Ovary (tissue), 9 donors: ENCODE data around the gene MCAM. TPM values are rescaled to one million over a fixed set of nuclear protein-coding genes. Genes with fewer than 3 reads are reported as not detected.

Experiments used
- DNase-seq, 5 donors: peaks; one replicate each; pipeline ENCODE4 v3.0.0-alpha.2; 2019 to 2020
- H3K27ac ChIP-seq, 2 donors: fragments of 200-600 bp; one replicate each; pipeline versions ENCODE4 v1.5.1 to v1.8.0; 2019 to 2022
- H3K27me3 ChIP-seq: fragments of 200-600 bp; one replicate; pipeline ENCODE4 v1.8.0; 2022
- H3K36me3 ChIP-seq: fragments of 200-600 bp; sonication (generic); one replicate; pipeline ENCODE4 v1.5.1; 2019
- H3K4me1 ChIP-seq: one replicate; pipeline ENCODE4 v1.8.1; 2013; ENCODE audit warnings: mild to moderate bottlenecking, moderate library complexity; ENCODE audit not compliant: insufficient read depth
- H3K4me3 ChIP-seq: fragments of 200-600 bp; sonication (generic); one replicate; pipeline ENCODE4 v1.5.1; 2017
- H3K9me3 ChIP-seq, 2 donors: fragments of 200-600 bp in 1 of 2; sonication (generic) in 1 of 2; one replicate each; pipeline versions ENCODE4 v1.5.1 to v1.8.1; 2013 to 2019; ENCODE audit warnings: mild to moderate bottlenecking in 1 of 2, moderate library complexity in 1 of 2
- EP300 ChIP-seq: sonication (generic); formaldehyde crosslinking; IDR thresholded peaks from one replicate; pipeline ENCODE4 v1.6.1; 2017; ENCODE audit warnings: antibody characterized with exemption
- POLR2A ChIP-seq: fragments of 450-650 bp; IDR thresholded peaks from one replicate; pipeline ENCODE4 v1.6.1; 2017; ENCODE audit warnings: antibody characterized with exemption, mild to moderate bottlenecking, moderate library complexity
- WGBS, 3 donors: extraction: QIAGEN DNeasy Blood & Tissue Kit in 1 of 3; methylation state at CpG; one replicate each; pipeline versions ENCODE4 v1.1.5 to v1.1.7; 2013 to 2017; 5-methylcytosine and 5-hydroxymethylcytosine counted together
- intact Hi-C, 4 donors: fragments of 100-400 bp; cut with DNase I; formaldehyde crosslinking; loops; one replicate each; pipeline versions ENCODE4 v1.11.0 to v1.15.1; 2022 to 2023
- polyA plus RNA-seq, 2 donors: library from polyadenylated mRNA; stranded (reverse); fragments of 200-250 nt in 1 of 2; fragments of 350-450 nt in 1 of 2; fragmentation: Illumina TruSeq in 1 of 2; extraction: RNeasy Lipid Tissue Mini Kit (QIAGEN cat#74804) in 1 of 2; gene quantifications; one replicate each; pipeline ENCODE4 v1.2.3, GENCODE V29; 2013 to 2014
- total RNA-seq, 7 donors: library from RNA; depleted of rRNA in 2 of 7; stranded (reverse); fragments of >200 nt in 2 of 7; fragmentation: NEBNext Ultra II Directional in 3 of 7; extraction: Animal tissue kit (Norgen Biotek cat#: 25700) in 3 of 7; gene quantifications; one replicate each; pipeline versions ENCODE4 v1.1.0 to v1.2.4, GENCODE V29; 2016 to 2023
- TF ChIP-seq, protein P1 (sequence below), 3 donors: fragments of 450-650 bp in 2 of 3; fragments of 200-600 bp in 1 of 3; IDR thresholded peaks; one replicate each; pipeline versions ENCODE4 v1.5.1 to v1.8.0; 2016 to 2022; ENCODE audit warnings: antibody characterized with exemption in 3 of 3, mild to moderate bottlenecking in 1 of 3
- donor health status: DM: no; HTN: no; CAD: no; lungs with moderate emphysema.
- donor health status: DM: no; HTN: no; CAD: no.
- donor health status: Bipolar disorder and iron deficiency.
- donor health status: DM: yes; HTN: yes; CAD: no.
- donor health status: DM: no; HTN: no; CAD: no.
- donor health status: DM: yes; HTN: yes; CAD: no.

Gene MCAM
- total and polyA plus RNA-seq, 9 donors, result 34.6 to 121 (median 56.8) TPM

DNA sequence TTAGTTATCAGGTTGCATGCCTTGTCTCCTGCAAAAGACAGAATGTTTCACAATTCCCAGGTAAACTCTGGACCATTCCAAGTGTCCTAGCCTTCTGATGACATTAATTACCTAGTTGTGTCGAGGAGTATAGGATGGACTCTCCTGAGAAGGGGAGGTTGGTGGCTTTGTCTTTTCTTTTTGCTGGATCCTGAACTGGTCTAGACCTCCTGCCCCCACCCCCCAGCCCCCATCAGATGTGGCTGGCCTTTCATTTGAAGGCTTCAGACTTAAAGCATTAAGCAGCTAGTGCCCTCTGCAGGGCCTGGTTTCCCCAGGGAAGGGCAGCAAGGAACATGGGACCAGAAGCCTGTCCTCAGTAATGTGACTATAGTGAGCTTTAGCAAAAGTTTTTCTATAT, 9.7 kb downstream of the MCAM start:
- H3K36me3 ChIP-seq, result no peaks in the 10 kb centered on the region
- H3K4me1 ChIP-seq, result peaks cover 12% of the 10 kb centered on the region
- intact Hi-C loops, result no loop called here
- TF ChIP-seq, protein P1, sequence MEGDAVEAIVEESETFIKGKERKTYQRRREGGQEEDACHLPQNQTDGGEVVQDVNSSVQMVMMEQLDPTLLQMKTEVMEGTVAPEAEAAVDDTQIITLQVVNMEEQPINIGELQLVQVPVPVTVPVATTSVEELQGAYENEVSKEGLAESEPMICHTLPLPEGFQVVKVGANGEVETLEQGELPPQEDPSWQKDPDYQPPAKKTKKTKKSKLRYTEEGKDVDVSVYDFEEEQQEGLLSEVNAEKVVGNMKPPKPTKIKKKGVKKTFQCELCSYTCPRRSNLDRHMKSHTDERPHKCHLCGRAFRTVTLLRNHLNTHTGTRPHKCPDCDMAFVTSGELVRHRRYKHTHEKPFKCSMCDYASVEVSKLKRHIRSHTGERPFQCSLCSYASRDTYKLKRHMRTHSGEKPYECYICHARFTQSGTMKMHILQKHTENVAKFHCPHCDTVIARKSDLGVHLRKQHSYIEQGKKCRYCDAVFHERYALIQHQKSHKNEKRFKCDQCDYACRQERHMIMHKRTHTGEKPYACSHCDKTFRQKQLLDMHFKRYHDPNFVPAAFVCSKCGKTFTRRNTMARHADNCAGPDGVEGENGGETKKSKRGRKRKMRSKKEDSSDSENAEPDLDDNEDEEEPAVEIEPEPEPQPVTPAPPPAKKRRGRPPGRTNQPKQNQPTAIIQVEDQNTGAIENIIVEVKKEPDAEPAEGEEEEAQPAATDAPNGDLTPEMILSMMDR (IDR thresholded peaks at IDR 0.05), result no peak
- no peak for TF ChIP-seq POLR2A
- no peak for TF ChIP-seq EP300
- no peak for DNase-seq
- no peak overlapping the region for H3K4me3 ChIP-seq
- peak overlapping the region; percentile 25 to 72 for H3K27ac ChIP-seq
- no peaks in the 10 kb centered on the region for H3K9me3 ChIP-seq
- WGBS, 3 donors, result 39 to 70% (median 68%) methylated on average over 1 of the region's 1 CpG
- no peaks in the 10 kb centered on the region for H3K27me3 ChIP-seq

DNA sequence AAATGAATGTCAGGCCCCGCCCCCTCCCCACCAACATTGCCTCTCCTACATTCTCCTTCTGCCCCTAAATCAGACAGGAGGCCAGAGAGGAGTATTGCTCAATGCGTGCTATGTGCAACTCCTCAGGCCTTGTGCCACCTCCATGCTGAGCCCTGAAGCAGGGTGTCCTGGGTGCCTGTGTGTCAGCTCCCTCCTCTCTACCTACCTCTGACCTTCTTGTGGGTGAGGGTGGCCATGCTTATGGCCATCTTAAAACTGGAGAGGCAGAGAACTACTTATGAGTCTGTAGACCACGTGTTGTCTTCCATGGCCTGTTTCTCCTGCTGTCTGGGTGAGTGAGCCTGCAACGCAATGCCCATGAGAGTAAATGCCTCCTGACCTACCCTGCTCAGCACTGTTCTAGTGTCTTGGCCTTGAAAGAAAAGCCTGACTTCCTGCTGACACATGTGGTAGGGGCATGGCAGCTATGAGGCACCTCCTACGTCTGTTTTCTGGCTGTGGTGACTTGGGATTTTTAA, 10.5 kb downstream of the MCAM start:
- Histone ChIP-seq H3K36me3 (no peaks in the 10 kb centered on the region), H3K27ac (peak overlapping the region; percentile 9 to 72), H3K4me3 (no peak overlapping the region), H3K9me3 (no peaks in the 10 kb centered on the region), H3K4me1 (peaks cover 12% of the 10 kb centered on the region), H3K27me3 (no peaks in the 10 kb centered on the region)
- 17 to 37% (median 31%) methylated on average over 5 of the region's 5 CpGs for WGBS, 3 donors
- intact Hi-C loops, result no loop called here
- peak; percentile 39 to 61 (median 55) for DNase-seq
- TF ChIP-seq POLR2A (no peak), EP300 (no peak)
- TF ChIP-seq, protein P1 (IDR thresholded peaks at IDR 0.05), result no peak

DNA sequence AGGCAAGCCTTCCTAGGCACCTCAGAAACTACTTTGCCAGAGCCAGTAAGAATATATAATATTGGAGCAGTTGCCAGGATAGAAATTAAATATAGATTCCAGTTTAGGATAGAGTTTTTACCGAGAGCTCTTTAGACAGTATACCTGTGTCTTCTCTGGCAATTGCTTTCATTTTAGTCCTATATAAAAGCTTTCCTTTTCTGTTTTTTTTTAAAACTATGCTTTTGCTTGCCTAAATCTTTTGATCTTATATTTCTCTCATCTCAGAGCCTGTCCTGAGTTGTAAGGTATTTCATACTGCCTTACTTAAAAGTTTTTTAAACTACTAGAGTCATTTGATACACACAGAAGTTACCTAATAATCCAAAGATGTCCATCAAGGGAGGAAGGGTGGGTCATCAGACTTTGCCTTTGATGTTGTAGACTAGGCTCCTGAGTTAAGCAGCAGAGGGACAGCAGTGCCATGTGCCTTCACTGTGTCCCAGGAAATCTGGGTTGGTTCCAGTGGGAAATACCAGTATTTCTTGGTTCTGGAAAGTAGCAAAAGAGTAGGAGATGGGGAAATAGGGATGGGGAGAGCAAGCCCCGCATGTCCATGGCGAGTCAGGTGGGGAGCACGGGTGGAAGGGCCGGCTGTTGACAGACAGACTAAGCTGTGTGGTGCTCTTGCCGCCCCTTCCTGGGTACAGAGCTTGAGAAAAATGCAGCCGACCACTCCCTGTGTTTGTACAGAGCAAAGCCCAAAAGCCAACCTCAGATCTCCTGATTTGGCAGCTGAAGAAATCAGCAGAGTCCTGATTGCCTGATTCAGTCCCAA, 11.2 kb downstream of the MCAM start:
- Histone ChIP-seq H3K36me3 (no peaks in the 10 kb centered on the region), H3K27me3 (no peaks in the 10 kb centered on the region), H3K27ac (peak overlapping the region; percentile 9 to 72), H3K9me3 (no peaks in the 10 kb centered on the region), H3K4me1 (peaks cover 12% of the 10 kb centered on the region), H3K4me3 (no peak overlapping the region)
- intact Hi-C loops, result no loop called here
- DNase-seq, result no peak
- TF ChIP-seq EP300 (no peak), POLR2A (no peak)
- TF ChIP-seq, protein P1 (IDR thresholded peaks at IDR 0.05), result no peak
- 82 to 84% (median 83%) methylated on average over 7 of the region's 7 CpGs for WGBS, 3 donors

DNA sequence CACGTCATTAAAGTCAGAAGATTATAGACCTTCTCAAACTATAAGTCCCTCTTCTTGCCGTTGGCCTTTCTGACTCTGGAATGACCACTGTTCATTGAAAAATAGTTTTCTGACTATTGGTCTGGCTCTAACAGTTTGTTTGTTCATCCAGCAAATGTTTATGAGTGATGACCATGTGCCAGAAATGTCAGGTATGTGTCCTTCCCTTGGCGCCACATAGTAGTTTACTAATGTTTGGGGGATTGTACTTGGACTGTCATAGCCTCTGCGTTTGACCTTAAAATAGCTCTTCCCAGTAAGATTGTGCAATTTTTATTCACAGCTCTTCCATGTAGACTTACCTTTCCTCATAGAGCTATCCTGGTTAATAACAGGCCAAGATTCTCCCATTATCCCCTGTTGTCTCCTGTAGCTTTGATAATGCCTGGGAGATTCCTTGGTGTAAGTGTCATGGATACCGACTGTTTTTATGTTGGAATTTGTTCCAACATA, 13.7 kb downstream of the MCAM start:
- TF ChIP-seq, protein P1 (IDR thresholded peaks at IDR 0.05), result no peak
- no peak for TF ChIP-seq POLR2A
- TF ChIP-seq EP300, result no peak
- Histone ChIP-seq H3K4me1 (peaks cover 12% of the 10 kb centered on the region), H3K4me3 (no peak overlapping the region), H3K36me3 (no peaks in the 10 kb centered on the region), H3K27me3 (no peaks in the 10 kb centered on the region), H3K9me3 (no peaks in the 10 kb centered on the region), H3K27ac (no peak overlapping the region)
- DNase-seq, result no peak
- 91 to 95% (median 93%) methylated on average over 5 of the region's 5 CpGs for WGBS, 3 donors
- intact Hi-C loops, result no loop called here
